SK-MEL-5 (cell line): ENCODE data around the gene PATL1. TPM values are rescaled to one million over a fixed set of nuclear protein-coding genes. Genes with fewer than 3 reads are reported as not detected.
"Not testable (repeated sequence)": the region's sequence is repeated elsewhere in the genome, so short reads cannot be mapped to it uniquely, and the experiment has no call there.

ENCODE experiments used
- DNase-seq: peaks from one replicate; pipeline ENCODE4 v3.0.0-alpha.2; 2016; ENCODE audit warnings: low read depth, low spot score
- in situ Hi-C: cut with HindIII; loops from 2 replicates; pipeline ENCODE4 v1.10.0; 2016; ENCODE audit warnings: low sequenced_read_pairs, high pct_unique_total_duplicates, low pct_unique_long_range_greater_than_20kb
- total RNA-seq: library from RNA; depleted of rRNA; stranded (reverse); fragments of >200 nt; shearing (Covaris generic); gene quantifications from 2 replicates; pipeline ENCODE4 v1.2.3, GENCODE V29; 2014

The PATL1 gene
- total RNA-seq, 1 experiment from 2014 or later: 18.4 TPM

GRCh38 chr11:59630493-59630892 is 38.3 kb downstream of the PATL1 start:
- in situ Hi-C loops: no loop called here
- no peak for DNase-seq

- no peak for DNase-seq
- in situ Hi-C loops: no loop called here
Measured at GRCh38 chr11:59629996-59630395, 38.8 kb downstream of the PATL1 start.

DNA sequence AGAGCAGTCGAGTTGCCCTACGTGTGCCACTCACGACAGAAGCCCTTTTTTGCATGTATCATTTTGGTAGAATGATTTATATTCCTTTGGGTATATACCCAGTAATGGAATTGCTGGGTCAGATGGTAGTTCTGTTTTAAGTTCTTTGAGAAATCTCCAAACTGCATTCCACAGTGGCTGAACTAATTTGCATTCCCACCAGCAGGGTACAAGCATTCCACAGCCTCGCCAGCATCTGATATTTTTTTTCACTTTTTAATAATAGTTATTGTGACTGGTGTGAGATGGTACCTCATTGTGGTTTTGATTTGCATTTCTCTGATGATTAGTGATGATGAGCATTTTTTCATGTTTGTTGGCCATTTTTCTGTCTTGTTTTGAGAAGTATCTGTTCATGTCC is 41.9 kb downstream of the PATL1 start:
- in situ Hi-C loops, DNase-seq: not testable (repeated sequence)

DNA sequence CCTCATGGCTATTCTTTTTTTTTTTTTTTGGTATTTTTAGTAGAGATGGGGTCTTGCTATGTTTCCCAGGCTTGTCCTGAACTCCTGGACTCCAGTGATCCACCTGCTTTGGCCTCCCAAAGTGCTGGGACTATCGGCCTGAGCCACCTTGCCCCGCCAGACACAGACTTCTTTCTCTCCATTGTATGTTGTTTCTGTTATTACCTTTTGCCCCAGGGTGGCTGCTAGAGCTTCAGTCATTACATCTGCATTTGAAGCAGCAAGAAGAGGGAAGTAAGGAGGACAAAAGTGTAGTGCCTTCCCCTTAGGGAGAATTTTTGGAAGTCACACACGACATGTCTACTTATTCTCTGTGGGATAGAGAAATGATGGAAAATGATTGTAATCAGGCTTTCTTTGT is 43.1 kb downstream of the PATL1 start:
- DNase-seq: no peak
- in situ Hi-C loops: no loop called here

GRCh38 chr11:59617876-59618275 is 51.0 kb downstream of the PATL1 start:
- in situ Hi-C loops: no loop called here

GRCh38 chr11:59616396-59616982 is 52.3 kb downstream of the PATL1 start:
- no peak for DNase-seq
- in situ Hi-C loops: no loop called here

More at GRCh38 chr11:59617876-59618275, 51.0 kb downstream of the PATL1 start:
- no peak for DNase-seq

DNA sequence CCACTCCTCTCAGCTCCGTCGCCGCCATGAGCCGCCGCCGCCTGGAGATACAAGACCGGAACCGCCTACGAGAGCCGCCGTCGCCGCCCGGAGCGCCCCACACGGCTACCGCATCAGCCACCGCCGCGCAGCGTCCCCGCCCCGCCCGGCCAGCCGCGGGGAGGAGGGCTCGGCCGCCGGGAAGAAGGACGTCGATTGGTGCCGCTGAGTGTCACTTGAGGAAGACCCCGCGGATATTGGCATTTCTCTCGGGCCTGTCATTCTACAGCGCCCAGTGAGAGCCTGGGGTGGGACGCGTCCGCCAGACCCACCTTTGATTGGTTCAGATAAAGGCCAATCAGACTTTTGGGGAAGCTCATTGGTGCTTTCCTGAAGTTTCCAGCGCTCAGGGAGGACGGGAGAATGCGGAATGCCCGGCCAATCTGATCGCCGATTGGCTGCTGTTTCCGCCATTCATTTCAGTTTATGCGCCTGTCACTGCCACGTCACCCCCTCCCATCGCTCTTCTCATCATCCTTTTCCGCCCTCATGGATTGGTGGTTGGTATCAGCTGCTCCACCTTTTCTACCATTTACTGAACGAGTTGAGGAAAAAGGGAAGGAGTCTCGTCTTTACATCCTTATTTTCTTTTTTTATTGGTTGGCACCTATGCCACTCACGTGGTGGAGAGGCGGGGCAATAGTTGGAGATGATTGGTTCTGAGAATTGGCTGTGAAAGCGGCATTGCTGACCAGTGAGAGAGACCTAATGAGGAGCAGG is 53.0 kb downstream of the PATL1 start, which contains the start of gene OSBP:
Gene OSBP, minus strand, starts transcription at position 138 of the 759 bp plus-strand sequence. Its CDS starts 110 bp downstream, at position 28.
- in situ Hi-C loops: no loop called here
- DNase-seq: peak; percentile 99

DNA sequence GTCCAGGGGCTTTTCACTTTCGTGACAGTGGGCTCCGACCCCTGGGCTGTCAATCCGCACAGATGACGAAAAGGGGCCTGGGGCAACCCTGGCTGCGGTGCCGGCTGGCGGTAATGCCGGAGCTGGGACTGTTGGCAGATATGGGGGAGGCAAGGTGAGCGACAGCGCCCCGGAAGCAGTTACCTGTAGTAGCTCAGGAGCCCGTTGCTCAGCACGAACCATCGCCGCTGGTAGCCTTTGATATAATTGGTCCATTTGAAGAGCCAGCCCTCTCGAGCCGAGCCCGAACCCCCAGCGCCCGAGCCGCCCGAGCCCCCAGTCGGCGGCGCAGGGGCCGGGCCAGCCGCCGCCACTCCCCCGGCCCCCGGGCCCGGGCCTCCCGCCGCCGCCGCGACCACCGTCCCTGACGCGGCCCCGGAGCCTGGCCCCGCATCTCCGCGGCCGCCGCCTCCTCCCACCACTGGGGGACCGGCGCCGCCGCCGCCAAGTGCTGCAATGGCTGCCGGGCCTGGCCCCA is 53.7 kb downstream of the PATL1 start:
- in situ Hi-C loops: no loop called here
- no peak for DNase-seq

- in situ Hi-C loops: no loop called here
- DNase-seq: no peak
Measured at GRCh38 chr11:59614277-59615119, 54.3 kb downstream of the PATL1 start.

- DNase-seq: no peak
- in situ Hi-C loops: no loop called here
Measured at GRCh38 chr11:59611570-59612565, 57.0 kb downstream of the PATL1 start.

DNA sequence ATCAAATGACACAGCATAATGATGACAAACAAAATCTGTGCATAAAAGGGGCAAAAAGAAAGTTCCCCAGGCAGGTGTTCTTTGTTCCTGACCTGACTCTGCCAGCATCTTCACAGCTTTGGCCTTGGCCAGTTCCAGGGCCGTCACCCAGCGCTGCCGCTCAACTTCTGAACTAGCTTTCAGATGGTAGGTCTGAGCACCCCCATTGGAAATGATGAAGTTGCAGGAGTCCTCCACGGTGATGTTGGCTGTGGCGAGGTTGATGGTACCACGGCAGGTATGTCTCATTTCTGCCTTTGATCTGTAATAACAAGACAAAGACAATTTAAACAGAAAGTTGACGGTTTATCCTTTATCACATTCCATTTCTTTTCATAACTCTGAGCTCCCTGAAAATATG is 58.5 kb downstream of the PATL1 start:
- DNase-seq: no peak
- in situ Hi-C loops: no loop called here

DNA sequence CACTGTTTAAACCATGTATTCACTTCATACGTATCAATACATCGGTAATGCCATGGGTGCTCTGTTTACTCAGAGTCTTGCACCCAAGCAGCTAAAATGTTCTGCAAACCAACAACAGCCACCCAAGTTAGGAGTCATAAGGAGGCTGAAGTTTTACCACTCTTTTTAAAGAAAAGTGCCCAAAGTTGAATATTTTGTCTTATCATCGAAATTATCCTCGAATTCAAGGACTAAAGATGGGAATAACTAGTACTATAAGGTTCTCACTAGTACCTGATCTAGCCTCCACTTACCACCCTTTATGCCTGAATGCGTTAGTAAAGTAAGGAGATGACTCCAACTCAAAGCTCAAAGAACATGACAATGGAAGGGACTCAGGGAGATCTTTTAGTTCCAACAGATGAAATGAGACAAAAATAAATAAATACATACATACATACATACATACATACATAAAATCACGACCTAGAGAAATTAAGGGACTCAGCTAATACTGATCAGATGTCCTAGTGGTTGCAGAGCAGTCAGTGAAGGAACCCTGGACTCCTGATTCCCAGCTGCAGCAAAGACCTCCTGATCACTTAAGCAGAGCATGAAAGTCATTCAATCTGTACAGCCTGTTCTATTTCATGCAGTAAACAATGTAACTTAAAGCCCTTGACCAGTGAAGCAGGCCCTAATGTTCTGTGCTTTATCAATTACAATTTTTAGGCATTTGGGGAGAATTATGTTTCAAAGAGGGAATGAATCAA is 61.0 kb downstream of the PATL1 start:
- DNase-seq: no peak
- in situ Hi-C loops: no loop called here

- no peak for DNase-seq
- in situ Hi-C loops: no loop called here
Measured at GRCh38 chr11:59602432-59602831, 66.4 kb downstream of the PATL1 start.

DNA sequence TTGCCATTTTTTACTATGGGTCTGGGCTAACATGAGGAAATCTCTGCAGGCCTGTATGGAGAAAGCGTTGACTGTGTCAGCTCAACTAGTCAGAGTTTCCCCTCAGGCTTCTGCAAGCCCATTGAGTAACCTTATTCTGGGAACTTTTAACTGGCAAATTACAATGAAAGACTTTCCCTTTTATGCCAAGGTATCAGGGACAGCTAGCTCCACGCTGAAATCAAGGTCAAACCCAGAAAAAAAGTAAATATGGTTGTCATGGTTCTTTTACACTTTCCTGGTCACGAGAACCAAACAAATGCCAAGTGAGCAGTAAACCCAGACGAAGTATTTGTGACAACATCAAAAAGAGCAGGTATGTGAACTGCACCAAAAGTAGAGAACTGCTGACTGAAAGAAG is 67.0 kb downstream of the PATL1 start:
- no peak for DNase-seq
- in situ Hi-C loops: no loop called here

GRCh38 chr11:59600636-59601035 is 68.2 kb downstream of the PATL1 start:
- no peak for DNase-seq
- in situ Hi-C loops: no loop called here

DNA sequence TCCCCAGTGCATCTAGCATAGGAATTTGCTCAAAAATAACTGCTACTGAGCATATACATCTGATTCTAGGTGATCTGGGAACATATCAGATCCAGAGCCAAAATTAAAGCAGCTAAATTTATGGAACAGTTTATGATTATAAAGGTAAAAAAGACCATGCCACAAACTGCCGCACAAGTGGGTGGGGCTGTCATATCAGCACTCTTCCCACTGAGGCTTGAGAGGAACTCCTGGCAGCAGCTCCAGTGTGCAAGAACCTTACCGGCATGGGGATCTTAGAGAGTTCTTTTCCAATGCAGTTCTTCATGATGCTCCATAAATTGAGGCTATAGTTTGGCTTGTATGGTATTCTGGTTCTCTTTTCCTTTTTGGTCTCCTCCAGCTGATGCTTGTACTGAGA is 68.6 kb downstream of the PATL1 start:
- in situ Hi-C loops: no loop called here
- DNase-seq: no peak
